ENCODE results near the gene FSHR.

FSHR gene

DNA sequence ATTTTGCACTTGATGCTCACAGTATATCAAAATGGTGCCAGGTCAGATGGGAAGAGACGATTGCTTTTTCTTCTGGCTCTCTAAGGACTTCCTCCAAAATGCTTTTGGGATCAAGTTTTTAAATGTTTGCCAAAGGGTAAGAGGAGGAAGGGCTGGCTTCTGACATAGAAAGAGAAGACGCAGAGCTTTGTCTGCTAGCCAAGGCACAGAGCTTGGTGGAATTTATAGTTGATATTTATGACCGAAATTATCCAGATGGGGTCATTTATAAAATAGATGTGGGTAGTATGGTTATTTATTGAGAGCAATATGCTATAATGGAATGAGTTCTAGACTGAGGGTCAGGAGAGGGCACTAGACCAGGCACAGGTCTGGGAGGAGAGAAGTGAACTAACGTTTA is 193.3 kb downstream of the FSHR start:
- DNase-seq (ENCODE audit: low read depth in 3 of 3) = no peak

DNA sequence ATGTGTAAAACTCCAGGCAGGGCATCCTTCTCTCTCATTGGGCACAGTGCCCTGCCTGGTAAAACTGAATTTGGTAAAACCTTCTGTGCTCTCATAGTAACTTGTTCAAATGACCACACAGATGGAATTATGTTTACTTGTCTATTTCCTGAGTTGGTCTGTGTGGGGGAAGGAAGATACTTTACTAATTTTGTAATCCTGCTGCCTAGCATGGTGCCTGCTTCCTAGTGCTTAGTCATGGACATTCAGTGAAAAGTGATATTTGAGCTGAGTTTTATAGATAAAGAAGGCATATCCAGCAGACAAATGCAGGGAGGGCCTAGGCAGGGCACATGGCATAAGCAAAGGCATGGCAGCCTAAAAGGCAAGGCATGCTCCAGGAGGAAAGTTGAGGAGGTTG is 199.4 kb downstream of the FSHR start:
- DNase-seq (ENCODE audit: low read depth in 3 of 3) = no peak

DNA sequence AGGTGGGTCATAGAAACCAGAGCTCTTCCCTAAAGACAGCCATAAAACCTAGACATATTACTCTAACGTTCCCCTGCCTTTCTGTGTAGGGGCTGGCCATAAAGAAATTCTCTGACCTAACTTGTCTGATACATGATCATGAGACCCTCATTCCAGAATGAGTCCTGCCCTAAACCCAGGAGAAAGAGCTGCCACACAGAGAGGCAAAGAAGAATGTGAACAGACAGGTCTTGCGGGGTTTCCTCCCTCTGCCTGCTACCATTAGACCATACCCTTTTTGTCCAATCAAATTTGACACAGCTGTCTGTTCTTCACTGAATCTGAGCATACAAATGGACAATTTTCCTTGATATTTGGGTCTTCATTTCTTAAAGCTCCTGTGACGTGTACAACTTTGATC is 200.0 kb downstream of the FSHR start:
- DNase-seq (ENCODE audit: low read depth in 3 of 3) = no peak

DNA sequence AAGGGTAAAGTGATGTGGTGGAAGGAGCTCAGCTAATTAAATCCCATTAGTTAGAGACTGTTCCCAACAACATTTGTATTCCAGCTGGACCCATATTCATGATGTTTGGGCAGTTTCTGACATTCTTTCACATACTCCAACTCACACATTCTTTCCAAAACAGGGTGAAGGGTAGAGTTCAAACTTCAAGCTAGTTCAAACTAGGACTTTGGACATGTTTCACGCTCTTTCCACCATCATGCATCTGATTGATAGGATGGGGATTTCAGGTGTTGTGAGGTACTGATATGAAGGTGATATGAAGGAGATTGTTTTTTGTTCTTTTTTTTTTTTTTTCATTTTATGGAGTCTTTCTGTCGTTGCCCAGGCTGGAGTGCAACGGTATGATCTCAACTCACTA is 201.7 kb downstream of the FSHR start:
- DNase-seq (ENCODE audit: low read depth in 3 of 3) = no peak

DNA sequence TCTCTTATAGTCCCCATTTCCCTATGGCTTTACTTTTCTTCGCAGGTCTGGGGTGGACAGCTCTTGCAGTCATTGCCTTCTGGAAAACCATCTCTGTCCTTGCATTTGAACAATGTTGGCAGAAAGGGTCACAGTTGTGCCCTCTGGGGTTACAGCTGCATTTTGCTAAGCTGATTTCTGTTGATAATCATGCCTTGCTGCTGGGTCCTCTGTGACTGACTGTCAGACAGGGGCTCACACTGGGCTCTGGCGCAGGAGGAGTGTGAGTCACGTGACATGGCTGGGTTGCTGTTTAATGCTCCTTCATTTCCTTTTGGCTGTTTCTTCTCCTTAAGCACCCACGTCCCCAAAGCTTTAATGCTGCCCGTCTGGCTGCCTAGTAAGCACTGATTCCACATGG is 202.2 kb downstream of the FSHR start:
- no peak for DNase-seq (ENCODE audit: low read depth in 3 of 3)

DNA sequence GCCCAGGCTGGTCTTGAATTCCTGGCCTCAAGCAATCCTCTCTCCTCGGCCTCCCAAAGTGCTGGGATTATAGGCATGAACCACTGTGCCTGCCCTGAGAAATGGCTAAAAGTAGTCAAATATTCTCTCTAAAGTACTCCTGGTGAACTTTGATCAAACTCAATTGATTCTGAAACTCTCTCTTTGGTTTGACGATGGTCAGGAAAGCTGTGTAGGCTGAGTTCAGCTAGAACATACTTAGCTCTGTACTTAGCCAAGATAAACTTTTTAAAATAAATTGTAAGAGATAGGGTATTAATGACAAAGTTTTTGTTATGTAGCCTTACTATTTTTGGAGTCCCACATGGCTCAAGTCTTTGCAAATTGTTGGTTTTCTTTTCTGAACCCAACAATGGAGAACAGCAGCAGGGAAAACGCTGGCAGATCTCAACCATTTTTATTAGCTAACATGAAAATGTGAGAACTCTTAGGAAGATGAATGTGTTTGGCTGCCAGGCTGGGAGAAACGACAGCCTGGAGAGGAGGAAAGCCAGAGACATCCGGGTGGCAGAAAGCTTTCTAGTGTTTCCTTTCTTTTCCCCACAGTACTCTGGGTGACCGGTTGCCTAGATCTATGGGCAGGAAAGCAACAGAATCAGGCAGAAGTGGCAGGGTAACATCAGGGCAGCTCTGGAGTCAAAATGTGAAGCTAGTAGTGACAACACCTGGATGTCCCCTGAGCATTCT is 205.8 kb downstream of the FSHR start:
- no peak for DNase-seq (ENCODE audit: low read depth in 3 of 3)

DNA sequence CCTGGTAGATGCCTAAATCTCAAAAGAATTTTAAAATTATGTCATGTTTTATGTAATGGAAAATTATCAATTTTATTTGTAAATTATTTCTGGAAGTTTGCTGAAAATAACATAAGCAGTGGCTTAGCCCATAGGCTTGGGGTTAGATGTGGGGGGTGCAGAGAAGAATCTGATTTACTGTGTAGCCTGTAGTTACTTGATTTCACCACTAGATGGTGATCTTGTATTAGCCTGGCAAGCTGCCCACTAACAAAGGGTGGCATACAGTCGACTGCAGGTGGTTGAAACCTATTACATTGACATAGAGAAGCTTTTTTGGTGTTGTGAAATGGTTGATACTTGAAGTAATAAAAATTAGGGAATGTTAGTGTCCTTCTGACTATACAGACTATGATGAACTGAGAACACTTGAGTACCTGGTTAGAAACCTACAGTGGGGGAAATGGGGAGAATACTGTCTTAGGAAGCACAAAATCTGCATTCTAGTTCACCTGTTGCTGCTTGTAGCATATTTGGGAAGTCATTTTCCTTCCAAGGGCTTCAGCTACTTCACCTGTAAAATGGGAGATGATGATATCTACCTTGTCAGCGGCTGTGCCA is 207.8 kb downstream of the FSHR start:
- DNase-seq (ENCODE audit: low read depth in 3 of 3) = no peak

DNA sequence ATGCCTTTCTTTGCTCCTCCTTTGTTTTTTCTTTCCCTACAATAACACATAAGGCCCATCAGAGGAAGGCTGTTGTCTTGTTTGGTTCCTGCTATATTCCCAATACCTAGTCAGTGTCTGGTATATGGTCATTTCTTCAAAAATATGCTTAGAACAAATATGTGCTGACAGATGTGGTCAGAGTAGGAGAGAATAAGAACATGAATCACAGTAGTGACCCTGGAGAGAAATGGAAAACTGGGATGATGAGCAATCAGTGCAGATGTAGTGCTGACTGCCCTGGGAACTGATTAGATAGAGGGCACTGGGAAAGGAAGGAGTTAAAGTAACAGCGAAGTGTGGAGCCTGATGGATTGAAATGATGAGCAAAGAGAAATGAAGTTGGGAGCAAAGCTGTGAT is 209.4 kb downstream of the FSHR start:
- no peak for DNase-seq (ENCODE audit: low read depth in 3 of 3)

DNA sequence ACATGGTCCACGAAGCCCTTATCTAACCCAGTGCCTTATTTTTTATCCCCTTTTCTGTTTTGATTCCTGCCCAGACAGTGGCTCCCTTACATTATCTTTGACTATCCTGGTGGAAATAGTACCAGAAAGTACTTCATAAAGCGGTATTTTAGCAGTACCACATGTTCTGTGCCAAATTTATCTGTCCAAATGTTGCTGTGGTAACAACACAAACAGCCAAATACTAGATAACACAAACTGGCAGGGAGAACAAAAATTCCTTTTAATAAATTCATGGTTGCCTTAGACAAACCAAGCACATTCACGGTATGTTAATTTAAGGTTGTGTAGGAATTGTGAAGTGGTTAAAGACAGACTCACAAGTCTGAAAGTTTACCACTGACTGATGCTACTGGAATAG is 210.9 kb downstream of the FSHR start:
- DNase-seq (ENCODE audit: low read depth in 3 of 3) = no peak

DNA sequence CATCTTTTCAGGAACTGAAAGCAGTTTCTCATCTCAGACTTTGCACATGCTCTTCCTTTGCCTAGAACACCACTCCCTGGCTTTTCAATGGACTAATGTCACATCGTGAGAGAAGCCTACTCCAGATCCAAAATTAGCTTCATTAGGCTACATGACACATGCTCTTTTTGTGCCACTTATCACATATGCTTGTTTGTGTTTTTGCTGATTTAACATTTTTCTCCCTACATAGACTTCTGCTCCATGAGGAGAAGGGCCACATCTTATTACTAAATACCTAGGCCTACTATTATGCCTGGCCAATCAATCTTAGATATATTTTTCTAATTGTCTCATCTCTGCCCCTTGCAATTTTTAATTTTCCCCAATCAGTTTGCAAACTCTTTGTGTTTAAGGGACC is 212.4 kb downstream of the FSHR start:
- DNase-seq (ENCODE audit: low read depth in 3 of 3) = no peak

DNA sequence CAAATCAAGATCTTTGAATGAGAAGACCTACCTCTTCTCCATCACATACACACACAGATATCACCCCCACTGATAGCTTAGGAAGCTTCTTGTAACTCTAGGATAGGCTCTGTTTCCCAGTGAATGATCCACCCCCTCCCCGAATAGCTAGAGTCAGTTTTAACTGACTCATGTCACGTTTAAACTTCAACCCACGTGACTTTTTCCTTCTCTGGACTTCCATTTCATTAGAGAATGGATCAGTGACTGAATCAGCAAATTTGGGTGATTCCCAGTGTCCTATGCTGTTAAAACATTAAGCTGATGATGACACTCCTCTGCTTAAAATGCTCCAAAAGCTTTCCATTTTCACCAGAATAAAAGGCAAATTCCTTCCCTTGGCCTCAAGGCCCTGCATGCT is 212.9 kb downstream of the FSHR start:
- DNase-seq (ENCODE audit: low read depth in 3 of 3) = no peak

DNA sequence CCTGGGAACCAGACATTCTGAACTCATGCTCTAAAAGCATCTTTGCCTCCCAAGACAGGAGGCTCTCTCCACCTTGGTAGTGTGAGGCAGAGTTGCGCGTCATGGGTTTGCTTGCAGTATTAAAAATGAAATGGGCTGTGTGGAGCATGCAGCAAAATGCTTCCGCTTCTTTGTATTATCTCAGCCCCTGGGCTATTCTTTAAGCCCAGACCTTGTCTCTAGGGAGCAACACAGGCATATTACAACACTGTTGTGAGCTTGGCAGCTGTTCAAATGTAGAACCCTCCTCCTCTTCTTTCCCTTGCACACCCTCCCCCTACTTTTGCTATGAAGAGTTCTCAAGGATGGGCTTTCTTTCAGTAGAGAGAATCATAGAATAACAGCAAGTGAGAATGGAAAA is 213.7 kb downstream of the FSHR start:
- no peak for DNase-seq (ENCODE audit: low read depth in 3 of 3)

DNA sequence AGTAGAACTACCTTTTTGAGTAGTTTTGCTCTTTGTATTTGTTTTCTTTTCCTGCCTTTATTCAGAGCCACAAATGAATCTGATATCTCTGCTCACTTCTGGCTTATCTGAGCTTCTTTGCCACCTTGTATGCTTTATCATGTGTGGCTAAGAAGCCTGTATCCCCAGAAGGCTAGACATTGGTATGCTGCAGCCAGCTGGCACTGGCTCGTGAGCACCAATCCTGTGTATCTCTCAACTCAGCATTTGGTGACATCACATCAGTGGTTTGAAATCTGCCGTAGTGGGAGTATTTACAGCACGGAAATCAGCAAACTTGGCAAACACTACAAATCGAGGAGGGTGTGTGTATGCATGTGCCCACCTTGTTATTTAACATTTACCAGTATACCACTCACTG is 215.1 kb downstream of the FSHR start:
- DNase-seq (ENCODE audit: low read depth in 3 of 3) = no peak

DNA sequence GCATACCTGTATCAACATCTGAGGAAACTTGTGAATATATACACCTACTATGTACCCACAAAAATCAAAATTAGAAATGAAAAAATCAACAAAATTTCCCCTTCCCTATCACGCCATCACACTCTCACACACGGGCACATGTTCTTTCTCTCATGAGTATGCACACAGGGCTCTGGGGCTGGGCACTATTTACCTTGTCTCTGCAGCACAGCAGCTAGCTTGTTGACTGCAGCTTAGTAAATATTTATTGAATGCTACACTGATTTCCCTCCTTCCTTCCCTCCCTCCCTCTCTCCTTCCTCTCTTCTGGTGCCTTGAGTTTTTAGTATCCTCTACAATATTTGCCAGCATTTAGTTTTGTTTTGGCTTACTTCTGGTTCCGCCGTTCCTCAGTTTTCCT is 216.1 kb downstream of the FSHR start:
- no peak for DNase-seq (ENCODE audit: low read depth in 3 of 3)

DNA sequence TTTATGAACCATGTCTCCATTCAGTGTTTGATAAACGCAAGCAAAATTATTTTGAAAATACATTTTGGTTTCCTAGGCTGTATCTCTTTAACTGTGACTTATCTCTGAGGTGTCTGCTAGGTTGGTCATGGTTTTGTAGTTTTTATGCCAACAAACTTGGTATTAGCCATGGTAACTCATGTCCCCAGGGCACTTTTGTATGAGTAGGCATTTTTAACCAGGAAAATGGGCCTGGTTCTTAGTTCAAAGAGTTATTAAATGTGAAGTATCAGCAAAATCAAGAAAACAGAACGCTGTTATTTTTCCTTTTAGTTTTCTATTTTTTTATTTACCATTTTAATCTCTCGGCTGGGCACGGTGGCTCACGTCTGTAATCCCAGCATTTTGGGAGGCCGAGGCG is 219.5 kb downstream of the FSHR start:
- no peak for DNase-seq (ENCODE audit: low read depth in 3 of 3)

DNA sequence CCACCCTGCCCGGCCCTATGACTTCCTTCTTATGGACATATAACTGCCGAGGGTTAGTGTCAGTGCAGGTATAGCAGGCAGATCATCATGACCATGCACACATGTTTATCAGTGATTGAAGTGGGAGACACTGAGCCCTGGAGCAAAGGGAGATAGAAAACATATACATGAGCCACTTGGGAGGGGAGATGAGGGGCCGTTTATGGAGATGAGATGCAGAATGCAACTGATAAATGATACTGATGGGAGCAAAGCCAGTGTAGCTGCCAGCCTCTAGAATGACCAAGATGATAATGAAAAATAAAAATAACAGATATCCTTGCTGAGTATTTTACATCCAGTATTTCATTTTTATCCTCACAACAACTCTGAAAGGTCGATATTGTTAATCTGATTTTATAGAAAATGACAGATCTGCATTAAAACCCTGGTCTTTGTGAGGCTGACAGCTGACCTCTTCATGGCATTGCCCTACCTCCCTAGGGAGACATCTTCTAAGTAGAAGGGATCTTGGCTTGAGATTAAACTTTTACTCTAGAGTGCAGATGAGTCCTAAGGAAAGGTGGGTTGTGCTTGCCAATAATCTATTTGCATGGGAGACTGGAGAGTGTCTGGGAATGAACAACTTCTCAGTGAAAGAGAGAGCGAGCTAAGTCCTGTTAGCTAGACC is 220.4 kb downstream of the FSHR start:
- no peak for DNase-seq (ENCODE audit: low read depth in 3 of 3)

DNA sequence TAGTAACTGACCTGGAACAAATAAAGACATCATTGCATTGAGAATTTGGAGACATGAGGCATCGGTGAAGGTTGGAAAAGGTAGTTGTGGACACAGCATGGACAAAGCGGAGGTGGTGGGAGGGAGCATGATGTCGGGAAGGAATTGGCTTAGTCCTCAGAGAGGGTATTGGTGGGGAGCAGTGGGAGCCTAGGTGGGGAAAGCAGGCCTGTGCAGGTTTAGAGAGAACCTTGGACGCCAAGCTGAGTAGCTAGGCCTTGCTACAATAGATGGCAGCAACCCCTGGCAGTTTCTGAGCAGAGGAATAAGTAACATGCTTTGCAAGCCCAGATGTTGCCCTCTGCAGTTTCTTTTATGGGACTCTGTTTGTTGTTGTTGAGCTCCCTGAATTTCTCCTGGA is 221.6 kb downstream of the FSHR start:
- no peak for DNase-seq (ENCODE audit: low read depth in 3 of 3)

DNA sequence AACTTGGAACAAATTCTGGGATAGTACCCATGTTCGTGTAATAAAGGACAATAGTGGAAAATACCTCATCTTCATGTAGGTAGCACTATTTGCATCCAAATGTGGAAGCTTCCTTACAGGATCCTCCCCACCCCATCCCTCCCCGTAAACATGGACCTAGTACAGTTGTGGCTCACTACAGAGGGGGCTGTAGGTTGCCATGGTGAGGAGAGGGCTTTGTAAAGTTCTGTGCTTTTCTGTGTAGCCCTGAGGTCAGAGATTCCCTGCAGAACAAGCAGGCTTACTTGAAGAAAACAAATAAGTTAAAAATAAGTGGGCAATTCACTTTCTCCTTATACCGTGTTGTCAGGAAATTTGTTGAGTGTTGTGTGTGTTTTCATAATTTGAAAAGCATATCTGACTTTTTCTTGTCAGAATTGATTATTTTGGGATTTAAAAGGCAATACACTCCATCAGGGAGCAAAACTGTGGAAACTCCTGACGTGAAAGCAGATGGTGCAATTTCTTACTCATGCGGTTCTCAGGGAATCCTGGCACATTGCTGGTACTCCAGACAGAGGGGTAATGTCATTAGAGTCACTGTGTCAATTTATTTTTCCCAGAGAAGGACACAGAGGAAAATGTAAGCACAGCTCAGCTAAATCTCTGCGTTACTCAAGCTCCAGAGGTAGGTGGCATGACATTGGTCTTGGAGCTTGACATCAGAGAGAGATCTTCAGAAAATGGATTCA is 224.6 kb downstream of the FSHR start:
- DNase-seq (ENCODE audit: low read depth in 3 of 3) = no peak

DNA sequence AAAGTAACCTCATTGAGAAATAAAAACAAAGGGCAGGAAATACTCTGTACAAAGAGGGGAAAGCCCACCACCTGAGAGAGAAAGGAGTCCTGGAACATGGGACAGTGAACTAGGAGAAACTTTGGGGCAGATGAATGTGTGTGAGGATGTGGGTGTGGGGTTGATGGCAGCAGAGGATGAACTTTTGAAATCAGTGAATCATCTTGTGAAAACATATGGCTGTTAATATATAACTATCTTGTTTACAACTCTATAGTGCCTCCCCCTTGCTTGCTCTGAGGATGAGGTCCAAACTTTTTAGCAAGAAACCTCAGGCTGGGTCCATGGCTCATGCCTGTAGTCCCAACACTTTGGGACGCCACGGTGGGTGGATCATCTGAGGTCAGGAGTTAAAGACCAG is 227.0 kb downstream of the FSHR start:
- no peak for DNase-seq (ENCODE audit: low read depth in 3 of 3)

DNA sequence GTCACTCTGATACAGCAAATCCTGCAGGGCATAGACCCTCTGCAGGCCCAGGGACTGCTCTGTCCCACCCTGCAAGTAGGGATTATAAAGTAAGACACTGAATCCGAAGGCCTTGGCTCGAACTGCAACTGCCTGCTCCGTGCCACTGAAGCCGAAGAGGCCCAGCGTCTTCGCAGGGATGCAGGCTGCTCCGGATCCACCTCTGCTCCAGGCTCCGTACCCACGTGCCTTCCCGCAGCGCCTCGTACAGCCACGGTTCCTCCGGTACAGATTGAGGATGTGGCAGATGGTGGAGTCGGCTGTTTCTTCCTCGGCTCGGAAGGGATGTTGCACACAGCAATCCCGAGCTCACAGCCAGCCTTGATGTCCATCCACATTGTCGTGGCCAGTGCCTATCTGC is 238.4 kb downstream of the FSHR start:
- DNase-seq (ENCODE audit: low read depth in 3 of 3) = no peak

DNA sequence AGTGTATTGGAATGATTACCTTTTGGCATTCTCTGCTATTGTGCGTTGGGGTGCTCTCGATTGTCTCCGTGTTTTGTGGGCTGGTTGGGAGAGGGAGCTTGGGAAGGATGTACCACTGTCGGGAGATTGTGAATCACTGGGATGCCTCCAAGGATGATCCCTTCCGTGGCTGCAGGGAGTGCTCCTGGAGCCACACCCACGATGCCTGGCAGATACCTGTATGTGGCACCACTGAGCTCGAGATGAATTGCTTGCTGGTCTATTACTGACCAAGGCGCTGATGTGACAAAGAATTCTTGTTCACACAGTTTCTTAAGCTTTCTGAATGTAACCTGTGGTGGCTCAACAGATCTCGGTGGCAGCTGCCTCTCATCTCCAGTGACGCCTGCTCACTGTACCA is 239.1 kb downstream of the FSHR start:
- DNase-seq (ENCODE audit: low read depth in 3 of 3) = no peak

DNA sequence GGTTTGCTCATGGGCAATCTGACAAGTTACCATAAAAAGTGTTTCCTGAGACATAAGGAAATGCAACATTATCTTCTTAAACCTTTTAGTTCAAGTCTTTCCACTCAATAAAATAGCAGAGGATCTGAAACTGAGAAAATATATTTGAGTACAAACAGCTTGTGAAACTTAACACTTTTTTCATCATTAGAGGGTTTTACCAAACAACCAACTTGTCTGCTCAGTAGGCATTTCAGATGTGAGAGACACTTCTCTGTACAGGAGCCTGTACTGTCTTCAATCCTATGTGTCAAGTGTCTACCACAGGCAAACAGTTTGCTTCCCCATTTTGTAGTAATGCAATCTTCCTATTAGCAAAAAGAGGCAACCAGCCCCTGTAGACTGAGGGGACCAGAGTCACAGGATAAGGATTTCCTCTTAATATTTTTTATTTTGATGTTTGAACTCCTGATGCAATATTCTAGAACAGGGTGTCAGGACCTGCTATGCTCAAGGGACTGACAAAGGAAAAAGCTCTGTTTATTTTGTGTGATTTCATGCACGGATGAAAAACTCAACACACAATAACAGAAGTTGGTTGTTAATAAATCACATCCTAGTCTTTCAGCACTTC is 239.7 kb downstream of the FSHR start:
- DNase-seq (ENCODE audit: low read depth in 3 of 3) = no peak
